H1 (cell line): ENCODE results near the gene KCNC2. TPM values are rescaled to one million over a fixed set of nuclear protein-coding genes. Genes with fewer than 3 reads are reported as not detected.

Experiments
- CTCF ChIA-PET: fragments of 300-600 bp; sonication (Branson Sonifier 250); formaldehyde crosslinking; loops from one replicate; lab custom pipeline; 2021; ENCODE audit not compliant: partially characterized antibody; lab: Charles Lee
- POLR2A ChIA-PET: fragments of 300-600 bp; sonication (Branson Sonifier 250); formaldehyde crosslinking; loops from one replicate; lab custom pipeline; 2021; ENCODE audit warnings: inconsistent platforms; ENCODE audit not compliant: partially characterized antibody; lab: Charles Lee
- DNase-seq, 2 experiments: peaks; one replicate each; pipeline versions ENCODE4 v3.0.0 to v3.0.0-alpha.2; 2010 to 2022; ENCODE audit warnings: low spot score in 2 of 2, low read depth in 1 of 2, mixed read lengths in 1 of 2
- FAIRE-seq: peaks from 2 replicates; lab custom pipeline; 2011; peaks lifted over from hg19 to GRCh38; lab: Jason Lieb, UNC
- H2AFZ ChIP-seq: 2 replicates; pipeline ENCODE4 v1.8.1; 2012; ENCODE audit warnings: low read length, inconsistent platforms
- H2AK5ac ChIP-seq: 2 replicates; pipeline ENCODE4 v1.6.1; 2013; ENCODE audit warnings: low read depth, low read length
- H2BK120ac ChIP-seq: replicated peaks from 2 replicates; pipeline ENCODE3; 2013; ENCODE audit warnings: low read depth, low read length, inconsistent platforms
- H2BK12ac ChIP-seq: 2 replicates; pipeline ENCODE4 v1.6.1; 2013; ENCODE audit warnings: low read depth, low read length
- H2BK15ac ChIP-seq: 2 replicates; pipeline ENCODE4 v1.6.1; 2013; ENCODE audit warnings: low read length
- H2BK20ac ChIP-seq: 2 replicates; pipeline ENCODE4 v1.6.1; 2013; ENCODE audit warnings: low read length
- H2BK5ac ChIP-seq: 2 replicates; pipeline ENCODE4 v1.6.1; 2013; ENCODE audit warnings: low read depth, low read length
- H3K14ac ChIP-seq: 2 replicates; pipeline ENCODE4 v1.6.1; 2013; ENCODE audit warnings: inconsistent platforms; ENCODE audit not compliant: insufficient read length
- H3K18ac ChIP-seq: 2 replicates; pipeline ENCODE4 v1.6.1; 2013; ENCODE audit warnings: low read length; ENCODE audit errors: extremely low read depth
- H3K23ac ChIP-seq: 2 replicates; pipeline ENCODE4 v1.6.1; 2013; ENCODE audit warnings: inconsistent platforms; ENCODE audit not compliant: insufficient read length
- H3K23me2 ChIP-seq: 2 replicates; pipeline ENCODE4 v1.6.1; 2013; ENCODE audit warnings: low read depth, low read length
- H3K27ac ChIP-seq: 2 replicates; pipeline ENCODE4 v1.6.1; 2011; ENCODE audit warnings: low read depth, low read length, inconsistent platforms
- H3K27me3 ChIP-seq, 4 experiments: replicated peaks in 1 of 4; 1 replicate in 1 of 4; 2 replicates in 3 of 4; pipeline versions ENCODE4 v1.6.1 to v1.8.1; 2011 to 2013; ENCODE audit warnings: low read length in 3 of 4, mild to moderate bottlenecking in 3 of 4, inconsistent platforms in 2 of 4, mixed read lengths in 2 of 4, moderate library complexity in 1 of 4; ENCODE audit not compliant: control insufficient read depth in 3 of 4, insufficient read depth in 3 of 4; ENCODE audit errors: extremely low read depth in 1 of 4
- H3K36me3 ChIP-seq, 4 experiments: 2 replicates each; pipeline versions ENCODE4 v1.6.1 to v1.8.1; 2011 to 2013; ENCODE audit warnings: mild to moderate bottlenecking in 4 of 4, low read length in 3 of 4, moderate library complexity in 2 of 4, control low read depth in 1 of 4, inconsistent platforms in 1 of 4; ENCODE audit not compliant: insufficient read depth in 4 of 4, control insufficient read depth in 2 of 4
- H3K4ac ChIP-seq: replicated peaks from 2 replicates; pipeline ENCODE3; 2013; ENCODE audit warnings: low read length, low read depth, mixed read lengths, inconsistent platforms; ENCODE audit not compliant: insufficient read length
- H3K4me1 ChIP-seq, 4 experiments: replicated peaks in 1 of 4; 1 replicate in 1 of 4; 2 replicates in 3 of 4; pipeline versions ENCODE4 v1.6.1 to v1.8.1; 2011 to 2013; ENCODE audit warnings: low read length in 3 of 4, inconsistent platforms in 2 of 4, mixed read lengths in 1 of 4; ENCODE audit not compliant: insufficient read depth in 4 of 4, control insufficient read depth in 3 of 4
- H3K4me2 ChIP-seq, 2 experiments: 2 replicates each; pipeline versions ENCODE4 v1.6.1 to v1.8.1; 2011 to 2013; ENCODE audit warnings: low read depth in 2 of 2, low read length in 2 of 2, control low read depth in 1 of 2, inconsistent platforms in 1 of 2, mild to moderate bottlenecking in 1 of 2; ENCODE audit not compliant: insufficient read depth in 1 of 2
- H3K4me3 ChIP-seq, 4 experiments: fragments of 200-600, 300-600 bp in 1 of 4; sonication (generic), shearing (Covaris generic), sonication (Bioruptor Twin) in 1 of 4; 2 replicates each; pipeline versions ENCODE4 v1.5.1 to v1.8.1; 2011 to 2016; ENCODE audit warnings: low read length in 4 of 4, low read depth in 3 of 4, control low read depth in 2 of 4, inconsistent platforms in 2 of 4, mild to moderate bottlenecking in 2 of 4, mixed read lengths in 1 of 4, moderate library complexity in 1 of 4; ENCODE audit not compliant: insufficient read depth in 2 of 4; ENCODE audit errors: extremely low read depth in 1 of 4
- H3K56ac ChIP-seq: replicated peaks from 2 replicates; pipeline ENCODE3; 2013; ENCODE audit warnings: low read depth, mild to moderate bottlenecking, mixed read lengths, low read length, inconsistent platforms; ENCODE audit not compliant: insufficient read length
- H3K79me1 ChIP-seq: 2 replicates; pipeline ENCODE4 v1.6.1; 2013; ENCODE audit warnings: low read depth, low read length, control low read depth
- H3K79me2 ChIP-seq, 2 experiments: 2 replicates each; pipeline versions ENCODE4 v1.6.1 to v1.8.1; 2012 to 2013; ENCODE audit warnings: low read length in 2 of 2, mild to moderate bottlenecking in 2 of 2, inconsistent platforms in 1 of 2; ENCODE audit not compliant: insufficient read depth in 2 of 2, control insufficient read depth in 1 of 2
- H3K9ac ChIP-seq, 4 experiments: replicated peaks in 1 of 4; 1 replicate in 1 of 4; 2 replicates in 3 of 4; pipeline versions ENCODE4 v1.6.1 to v1.8.1; 2011 to 2013; ENCODE audit warnings: low read depth in 3 of 4, low read length in 3 of 4, control low read depth in 2 of 4, mild to moderate bottlenecking in 2 of 4, moderate library complexity in 2 of 4, inconsistent platforms in 1 of 4; ENCODE audit errors: extremely low read depth in 1 of 4
- H3K9me3 ChIP-seq, 2 experiments: 2 replicates each; pipeline versions ENCODE4 v1.6.1 to v1.8.1; 2012 to 2013; ENCODE audit warnings: mild to moderate bottlenecking in 2 of 2, moderate library complexity in 2 of 2, control low read depth in 1 of 2, inconsistent platforms in 1 of 2, low read depth in 1 of 2, low read length in 1 of 2, mixed read lengths in 1 of 2; ENCODE audit not compliant: insufficient read depth in 2 of 2
- H4K20me1 ChIP-seq, 2 experiments: replicated peaks in 1 of 2; 2 replicates each; pipeline versions ENCODE3 to v1.8.1; 2011 to 2013; ENCODE audit warnings: inconsistent platforms in 2 of 2, low read length in 2 of 2, mild to moderate bottlenecking in 1 of 2; ENCODE audit not compliant: insufficient read depth in 2 of 2, control insufficient read depth in 1 of 2
- H4K5ac ChIP-seq: 2 replicates; pipeline ENCODE4 v1.6.1; 2013; ENCODE audit warnings: low read length, low read depth, mixed read lengths, inconsistent platforms; ENCODE audit not compliant: insufficient read length
- H4K8ac ChIP-seq: 2 replicates; pipeline ENCODE4 v1.8.0; 2013; ENCODE audit warnings: mild to moderate bottlenecking, moderate library complexity, low read length, inconsistent platforms; ENCODE audit not compliant: insufficient read depth; ENCODE audit errors: extremely low read depth
- H4K91ac ChIP-seq: replicated peaks from 2 replicates; pipeline ENCODE3; 2013; ENCODE audit warnings: low read length, mixed read lengths, inconsistent platforms; ENCODE audit not compliant: insufficient read length
- BCL11A ChIP-seq, 2 experiments: IDR thresholded peaks; one replicate each; pipeline ENCODE4 v1.6.1; 2011; ENCODE audit warnings: low read depth in 2 of 2, low read length in 2 of 2, mild to moderate bottlenecking in 2 of 2
- CEBPB ChIP-seq: IDR thresholded peaks from 2 replicates; pipeline ENCODE4 v1.6.1; 2012; ENCODE audit warnings: low read depth, low read length
- CHD2 ChIP-seq: IDR thresholded peaks from 2 replicates; pipeline ENCODE4 v1.6.1; 2012; ENCODE audit warnings: low read length, improper control_type of control experiment
- CREB1 ChIP-seq: IDR thresholded peaks from 2 replicates; pipeline ENCODE4 v1.6.1; 2012; ENCODE audit warnings: inconsistent platforms
- EP300 ChIP-seq, 2 experiments: IDR thresholded peaks; 1 replicate in 1 of 2; 2 replicates in 1 of 2; pipeline ENCODE4 v1.6.1; 2011 to 2012; ENCODE audit warnings: low read depth in 2 of 2, low read length in 2 of 2, mild to moderate bottlenecking in 2 of 2, borderline replicate concordance in 1 of 2, inconsistent platforms in 1 of 2, moderate library complexity in 1 of 2
- KDM5A ChIP-seq: fragments of 200-600 bp; IDR thresholded peaks from 2 replicates; pipeline ENCODE4 v1.7.1; 2012; ENCODE audit warnings: mild to moderate bottlenecking, low read length, inconsistent platforms, mixed read lengths
- MAX ChIP-seq: IDR thresholded peaks from 2 replicates; pipeline ENCODE4 v1.6.1; 2012; ENCODE audit warnings: inconsistent platforms
- RBBP5 ChIP-seq: IDR thresholded peaks from 2 replicates; pipeline ENCODE4 v1.7.1; 2012; ENCODE audit warnings: low read depth, mild to moderate bottlenecking, inconsistent platforms, low read length, moderate library complexity, borderline replicate concordance
- RFX5 ChIP-seq: IDR thresholded peaks from 2 replicates; pipeline ENCODE4 v1.6.1; 2011; ENCODE audit warnings: low read depth, low read length, improper control_type of control experiment, borderline replicate concordance
- SAP30 ChIP-seq: fragments of 300-600 bp; sonication (generic); IDR thresholded peaks from 2 replicates; pipeline ENCODE4 v1.7.1; 2012; ENCODE audit warnings: low read length, moderate library complexity, mild to moderate bottlenecking, inconsistent platforms; ENCODE audit not compliant: insufficient read depth, insufficient replicate concordance
- SIN3A ChIP-seq, 2 experiments: IDR thresholded peaks in 1 of 2; conservative IDR thresholded peaks in 1 of 2; 2 replicates each; pipeline ENCODE4 v1.6.1; 2011 to 2012; ENCODE audit warnings: low read length in 2 of 2, improper control_type of control experiment in 1 of 2, low read depth in 1 of 2, mild to moderate bottlenecking in 1 of 2
- TEAD4 ChIP-seq: IDR thresholded peaks from 2 replicates; pipeline ENCODE4 v1.6.1; 2012; ENCODE audit warnings: low read depth, low read length, inconsistent platforms, mixed read lengths
- YY1 ChIP-seq: IDR thresholded peaks from 2 replicates; pipeline ENCODE4 v1.6.1; 2011; ENCODE audit warnings: low read depth, mild to moderate bottlenecking, low read length
- polyA plus RNA-seq, 7 experiments: library from polyadenylated mRNA; depleted of rRNA in 3 of 7; stranded (reverse) in 5 of 7; unstranded in 2 of 7; fragments of >200 nt in 5 of 7; fragments of 200-250 nt in 2 of 7; gene quantifications; 1 replicate in 5 of 7; 2 replicates in 1 of 7; 4 replicates in 1 of 7; pipeline versions ENCODE4 v1.2.1 to v1.2.3, GENCODE V29; 2011 to 2013; ENCODE audit warnings: missing spikeins in 2 of 7, mixed read lengths in 2 of 7
- total RNA-seq: library from RNA; stranded (reverse); fragmentation: NEBNext Ultra II Directional; extraction: Animal tissue kit (Norgen Biotek cat#: 25700); gene quantifications from 2 replicates; pipeline ENCODE4 v1.2.1, GENCODE V29; 2021

The KCNC2 gene
- total and polyA plus RNA-seq, 2 of the 8 experiments (the other 6 are each of a cell fraction or from before 2014, with no cell fraction given): 0.03 TPM; not detected in 1

DNA sequence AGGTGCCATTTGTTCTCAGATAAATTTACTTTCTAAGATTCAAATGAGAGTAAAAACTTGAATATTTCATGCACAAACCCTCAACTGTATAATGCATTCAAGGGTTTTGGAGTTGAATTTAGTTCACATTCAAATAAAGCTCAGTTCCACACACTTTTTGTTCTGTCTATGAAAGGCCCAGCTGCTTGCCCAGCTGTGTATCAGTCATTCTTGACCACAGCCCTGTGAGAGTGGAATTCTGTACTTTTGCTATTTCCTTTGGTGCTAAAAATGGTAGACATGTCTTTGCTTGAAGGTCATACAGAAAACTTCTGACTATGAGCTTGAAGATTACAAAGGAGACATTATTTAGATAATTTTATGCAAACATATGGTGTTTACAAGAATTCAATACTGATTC lies 110.4 kb downstream of the KCNC2 start (continued):
- TF ChIP-seq YY1: no peak
- TF ChIP-seq CEBPB: no peak
- TF ChIP-seq, all 59 proteins: peak for 0

DNA sequence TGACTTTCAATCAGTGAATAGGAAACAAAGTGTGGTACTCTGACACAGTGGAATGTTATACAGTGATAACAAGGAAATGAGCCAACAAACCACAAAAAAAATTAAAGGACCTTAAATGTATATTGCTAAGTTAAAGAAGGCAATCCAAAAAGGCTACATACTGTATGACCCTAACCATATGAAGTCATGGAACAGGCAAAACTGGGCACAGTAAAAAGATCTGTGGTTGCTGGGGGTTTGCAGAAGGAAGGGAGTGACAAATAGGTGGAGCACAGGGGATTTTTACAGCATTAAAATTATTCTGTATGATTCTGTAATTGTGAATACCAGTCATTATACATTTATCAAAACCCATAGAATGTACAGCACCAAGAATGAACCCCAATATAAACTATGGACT lies 112.6 kb downstream of the KCNC2 start:
- H3K79me1 ChIP-seq: no peaks in the 10 kb centered on the region
- no peak overlapping the region for H4K8ac ChIP-seq
- no peaks in the 10 kb centered on the region for H3K79me2 ChIP-seq
- H3K9ac ChIP-seq: no peak overlapping the region
- no peak for TF ChIP-seq BCL11A (IDR thresholded peaks at IDR 0.05; ENCODE audit: low read depth in 2 of 2, low read length in 2 of 2)
- no peak for TF ChIP-seq MAX
- no peak for TF ChIP-seq SIN3A (conservative IDR thresholded peaks at IDR 0.05 in 1 of 2, IDR thresholded peaks at IDR 0.05 in 1 of 2; ENCODE audit: low read depth in 1 of 2, low read length in 2 of 2)
- TF ChIP-seq SAP30: no peak
- TF ChIP-seq RFX5: no peak
- no peak for TF ChIP-seq TEAD4
- no peak for TF ChIP-seq EP300 (IDR thresholded peaks at IDR 0.05; ENCODE audit: borderline replicate concordance in 1 of 2, low read depth in 2 of 2, low read length in 2 of 2)
- TF ChIP-seq CREB1: no peak
- no peak for TF ChIP-seq RBBP5
- TF ChIP-seq CHD2: no peak
- no peak for TF ChIP-seq KDM5A
- TF ChIP-seq, all 59 proteins: peak for 0
- Histone ChIP-seq H2BK120ac (no peak overlapping the region), H3K14ac (no peak overlapping the region), H4K20me1 (no peaks in the 10 kb centered on the region), H3K4me1 (no peaks in the 10 kb centered on the region), H2AK5ac (no peak overlapping the region), H2BK5ac (no peak overlapping the region), H3K36me3 (no peaks in the 10 kb centered on the region), H3K4me3 (no peak overlapping the region), H3K23ac (no peak overlapping the region), H4K5ac (no peak overlapping the region), H3K4me2 (no peak overlapping the region), H3K27ac (no peak overlapping the region), H3K4ac (no peak overlapping the region), H3K27me3 (no peaks in the 10 kb centered on the region), H3K9me3 (no peaks in the 10 kb centered on the region), H3K23me2 (no peaks in the 10 kb centered on the region), H3K56ac (no peak overlapping the region), H2BK15ac (no peak overlapping the region), H4K91ac (no peak overlapping the region), H2BK20ac (no peak overlapping the region), H3K18ac (no peak overlapping the region), H2AFZ (no peak overlapping the region), H2BK12ac (no peak overlapping the region)
- no peak for DNase-seq
- ChIA-PET CTCF (no interaction called here), POLR2A (no interaction called here)
- FAIRE-seq: no peak
